B cell (primary cell): Measurements from ENCODE around the gene RPL19. TPM values are rescaled to one million over a fixed set of nuclear protein-coding genes. Genes with fewer than 3 reads are reported as not detected.

Source experiments
- ATAC-seq: fragments of 200-7000 bp; cut with Tn5 transposase; one replicate; pipeline ENCODE4 v1.10.0; 2021; ENCODE audit warnings: low read depth, mild to moderate bottlenecking, moderate number of reproducible peaks, moderate library complexity
- CTCF ChIA-PET: fragments of 350-600 bp; sonication (Branson Sonifier 250); formaldehyde crosslinking; loops from one replicate; lab custom pipeline; 2021; ENCODE audit warnings: antibody characterized with exemption, inconsistent platforms; lab: Charles Lee
- POLR2A ChIA-PET: fragments of 350-600 bp; sonication (Branson Sonifier 250); formaldehyde crosslinking; loops from one replicate; lab custom pipeline; 2021; ENCODE audit warnings: antibody characterized with exemption; lab: Charles Lee
- DNase-seq: peaks from one replicate; pipeline ENCODE4 v3.0.0; 2013
- H2AFZ ChIP-seq: 2 replicates; pipeline ENCODE4 v1.6.1; 2012; ENCODE audit warnings: mild to moderate bottlenecking, low read depth, low read length; ENCODE audit not compliant: insufficient read depth, poor library complexity, severe bottlenecking
- H3K27ac ChIP-seq, 2 donors: 1 replicate in 1 of 2; 2 replicates in 1 of 2; pipeline ENCODE4 v1.5.1; 2012 to 2013; ENCODE audit warnings: low read length in 2 of 2, mild to moderate bottlenecking in 2 of 2, moderate library complexity in 1 of 2
- H3K27me3 ChIP-seq, 4 experiments: fragments of 200-600 bp in 1 of 4; sonication (generic) in 1 of 4; replicated peaks in 1 of 4; 1 replicate in 2 of 4; 2 replicates in 2 of 4; pipeline versions ENCODE4 v1.6.1 to v1.7.0; 2013 to 2016; ENCODE audit warnings: low read length in 3 of 4, mild to moderate bottlenecking in 2 of 4, mixed read lengths in 1 of 4, moderate library complexity in 1 of 4; ENCODE audit not compliant: insufficient read depth in 4 of 4, control insufficient read depth in 3 of 4; ENCODE audit errors: control extremely low read depth in 1 of 4
- H3K36me3 ChIP-seq, 2 experiments: replicated peaks in 1 of 2; 1 replicate in 1 of 2; 2 replicates in 1 of 2; pipeline versions ENCODE4 v1.6.1 to v1.7.1; 2013; ENCODE audit warnings: low read length in 1 of 2; ENCODE audit not compliant: insufficient read depth in 2 of 2, control insufficient read depth in 1 of 2; ENCODE audit errors: control extremely low read depth in 1 of 2, extremely low read depth in 1 of 2
- H3K4me1 ChIP-seq, 2 donors: fragments of 200-600 bp in 1 of 2; sonication (generic) in 1 of 2; 1 replicate in 1 of 2; 2 replicates in 1 of 2; pipeline versions ENCODE4 v1.5.1 to v1.6.1; 2013 to 2017; ENCODE audit warnings: low read length in 2 of 2; ENCODE audit not compliant: control insufficient read depth in 2 of 2, insufficient read depth in 2 of 2
- H3K4me2 ChIP-seq: replicated peaks from 2 replicates; pipeline ENCODE3; 2012; ENCODE audit warnings: mild to moderate bottlenecking, low read depth, low read length; ENCODE audit not compliant: poor library complexity, severe bottlenecking
- H3K4me3 ChIP-seq, 5 experiments: fragments of 200-600 bp in 1 of 5; sonication (generic) in 1 of 5; 1 replicate in 3 of 5; 2 replicates in 2 of 5; pipeline versions ENCODE4 v1.5.1 to v1.7.0; 2011 to 2016; ENCODE audit warnings: low read length in 4 of 5, mild to moderate bottlenecking in 4 of 5, low read depth in 2 of 5, control low read depth in 1 of 5, moderate library complexity in 1 of 5; ENCODE audit not compliant: insufficient read depth in 1 of 5; ENCODE audit errors: control extremely low read depth in 1 of 5, extremely low read depth in 1 of 5
- H3K79me2 ChIP-seq: fragments of 200-600 bp; sonication (generic); one replicate; pipeline ENCODE4 v1.6.0; 2016; ENCODE audit warnings: low read length; ENCODE audit not compliant: control insufficient read depth, insufficient read depth
- H3K9ac ChIP-seq: fragments of 200-600 bp; sonication (generic); 2 replicates; pipeline ENCODE4 v1.6.1; 2017; ENCODE audit warnings: mild to moderate bottlenecking, low read length, moderate library complexity
- H3K9me3 ChIP-seq, 3 donors: one replicate each; pipeline versions ENCODE4 v1.6.1 to v1.7.1; 2013; ENCODE audit warnings: low read length in 2 of 3; ENCODE audit not compliant: control insufficient read depth in 2 of 3, insufficient read depth in 1 of 3; ENCODE audit errors: control extremely low read depth in 1 of 3
- H4K20me1 ChIP-seq: 2 replicates; pipeline ENCODE4 v1.6.0; 2012; ENCODE audit warnings: mild to moderate bottlenecking, low read length; ENCODE audit not compliant: insufficient read depth, control insufficient read depth, poor library complexity, severe bottlenecking
- H3K27ac Mint-ChIP-seq: one replicate; pipeline ENCODE4 v1.8.0; 2021; ENCODE audit warnings: mixed read lengths
- H3K27me3 Mint-ChIP-seq: one replicate; pipeline ENCODE4 v1.8.0; 2021; ENCODE audit warnings: mixed read lengths
- H3K4me1 Mint-ChIP-seq: one replicate; pipeline ENCODE4 v1.8.0; 2021; ENCODE audit warnings: mixed read lengths
- H3K4me3 Mint-ChIP-seq: one replicate; pipeline ENCODE4 v1.8.0; 2021; ENCODE audit warnings: mixed read lengths
- H3K9me3 Mint-ChIP-seq: one replicate; pipeline ENCODE4 v1.8.0; 2022; ENCODE audit warnings: mixed read lengths; ENCODE audit not compliant: insufficient read depth
- EZH2 ChIP-seq: IDR thresholded peaks from 2 replicates; pipeline ENCODE4 v1.6.1; 2012; ENCODE audit warnings: borderline replicate concordance, low read depth, mild to moderate bottlenecking, moderate library complexity, low read length; ENCODE audit not compliant: insufficient read depth, poor library complexity, severe bottlenecking
- WGBS: methylation state at CpG from one replicate; pipeline ENCODE4 v1.1.5; 2013; ENCODE audit warnings: missing lambda C conversion rate; ENCODE audit not compliant: insufficient coverage; 5-methylcytosine and 5-hydroxymethylcytosine counted together
- intact Hi-C: fragments of 100-400 bp; cut with micrococcal nuclease; formaldehyde crosslinking; loops from one replicate; pipeline ENCODE4 v1.10.0; 2022
- polyA plus RNA-seq: library from polyadenylated mRNA; depleted of rRNA; stranded (reverse); fragments of >200 nt; gene quantifications from 2 replicates; pipeline ENCODE4 v1.2.3, GENCODE V29; 2012
- total RNA-seq, 2 donors: library from RNA; stranded (reverse); fragments of 120-200 nt in 1 of 2; gene quantifications; 1 replicate in 1 of 2; 2 replicates in 1 of 2; pipeline versions ENCODE4 v1.2.3 to v1.2.4, GENCODE V29; 2013 to 2022
- TF ChIP-seq, protein P1 (sequence below): fragments of 200-600 bp; IDR thresholded peaks from one replicate; pipeline ENCODE4 v1.8.0; 2022; ENCODE audit warnings: antibody characterized with exemption, mild to moderate bottlenecking

The RPL19 gene
- total and polyA plus RNA-seq, 2 donors (not counting 1 experiment from before 2014, with no cell fraction given), result 3,041 to 3,233 TPM

DNA sequence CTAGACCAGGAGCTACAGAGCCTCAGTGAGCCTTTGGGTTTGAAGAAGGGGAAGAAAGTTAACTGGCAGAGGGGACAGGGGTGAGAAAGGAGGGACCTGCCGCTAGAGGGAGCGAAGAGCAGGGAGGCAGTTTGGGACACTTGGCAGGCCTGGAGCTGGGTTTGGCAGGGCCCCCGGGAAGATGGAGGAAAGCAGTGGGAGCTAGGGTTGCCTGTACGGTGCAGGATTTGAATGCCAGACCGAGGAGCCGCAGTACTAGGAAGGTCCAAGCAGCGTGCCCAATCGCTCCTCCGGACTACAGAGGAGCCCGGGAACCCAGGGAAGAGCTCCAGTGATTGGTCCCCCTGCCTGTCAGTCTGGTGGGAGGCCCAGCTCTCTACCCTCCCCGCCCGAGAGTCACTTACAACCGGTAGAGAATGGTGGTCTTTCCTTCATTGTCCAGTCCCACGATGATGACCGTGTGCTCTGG lies 35.4 kb upstream of the RPL19 start:
- Histone ChIP-seq H3K4me1 (peaks cover 27 to 29% of the 10 kb centered on the region in 2 donors), H3K9me3 (peaks cover 0 to 12% (median 0%) of the 10 kb centered on the region in 3 donors), H3K9ac (peak overlapping the region; percentile 71), H3K36me3 (no peaks in the 10 kb centered on the region), H3K27me3 (peaks cover 0 to 38% (median 10%) of the 10 kb centered on the region in 4 experiments), H3K4me3 (peak overlapping the region; percentile 36 to 74 (median 69)), H3K27ac (no peak overlapping the region), H4K20me1 (no peaks in the 10 kb centered on the region), H3K4me2 (peak overlapping the region; percentile 89), H2AFZ (peak overlapping the region; percentile 87), H3K79me2 (no peaks in the 10 kb centered on the region)
- no peak for TF ChIP-seq EZH2
- TF ChIP-seq, protein P1, sequence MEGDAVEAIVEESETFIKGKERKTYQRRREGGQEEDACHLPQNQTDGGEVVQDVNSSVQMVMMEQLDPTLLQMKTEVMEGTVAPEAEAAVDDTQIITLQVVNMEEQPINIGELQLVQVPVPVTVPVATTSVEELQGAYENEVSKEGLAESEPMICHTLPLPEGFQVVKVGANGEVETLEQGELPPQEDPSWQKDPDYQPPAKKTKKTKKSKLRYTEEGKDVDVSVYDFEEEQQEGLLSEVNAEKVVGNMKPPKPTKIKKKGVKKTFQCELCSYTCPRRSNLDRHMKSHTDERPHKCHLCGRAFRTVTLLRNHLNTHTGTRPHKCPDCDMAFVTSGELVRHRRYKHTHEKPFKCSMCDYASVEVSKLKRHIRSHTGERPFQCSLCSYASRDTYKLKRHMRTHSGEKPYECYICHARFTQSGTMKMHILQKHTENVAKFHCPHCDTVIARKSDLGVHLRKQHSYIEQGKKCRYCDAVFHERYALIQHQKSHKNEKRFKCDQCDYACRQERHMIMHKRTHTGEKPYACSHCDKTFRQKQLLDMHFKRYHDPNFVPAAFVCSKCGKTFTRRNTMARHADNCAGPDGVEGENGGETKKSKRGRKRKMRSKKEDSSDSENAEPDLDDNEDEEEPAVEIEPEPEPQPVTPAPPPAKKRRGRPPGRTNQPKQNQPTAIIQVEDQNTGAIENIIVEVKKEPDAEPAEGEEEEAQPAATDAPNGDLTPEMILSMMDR, result peak; percentile 85
- H3K4me1 Mint-ChIP-seq, result peaks cover 28% of the 10 kb centered on the region
- ChIA-PET POLR2A (interaction anchor here (1.1 to 1.2 kb wide), 2 partner anchors 11 to 35 kb away, joined by 5 to 10 read pairs; partner anchors contain the start of gene RPL19), CTCF (interaction anchor here (0.6 to 6.9 kb wide), 30 partner anchors 10 to 488 kb away, joined by 3 to 77 read pairs (median 4); partner anchors contain the start of genes PLXDC1 and RPL19)
- ATAC-seq (peak; percentile 89), DNase-seq (peak; percentile 86)
- H3K27me3 Mint-ChIP-seq, result peaks cover 14% of the 10 kb centered on the region
- intact Hi-C loops, result loop anchor here (1.0 kb wide), 3 partner anchors 10 to 80 kb away; no protein-coding TSS in a partner anchor
- H3K27ac Mint-ChIP-seq, result peak overlapping the region; percentile 29
- WGBS, result 0% methylated on average over 15 of the region's 15 CpGs
- H3K4me3 Mint-ChIP-seq, result peak overlapping the region; percentile 90
- no peaks in the 10 kb centered on the region for H3K9me3 Mint-ChIP-seq
